Inferior parietal cortex (tissue), 1 donor: ENCODE measurements around the gene GOLGA2.
"Not testable (repeated sequence)": the region's sequence is repeated elsewhere in the genome, so short reads cannot be mapped to it uniquely, and the experiment has no call there.

Source experiments
- DNase-seq: peaks from one replicate; pipeline ENCODE4 v3.0.0-alpha.2; 2016; ENCODE audit errors: extremely low spot score

GOLGA2 gene

GRCh38 chr9:128292009-128292408 is 16.2 kb upstream of the GOLGA2 start:
- no peak for DNase-seq

DNA sequence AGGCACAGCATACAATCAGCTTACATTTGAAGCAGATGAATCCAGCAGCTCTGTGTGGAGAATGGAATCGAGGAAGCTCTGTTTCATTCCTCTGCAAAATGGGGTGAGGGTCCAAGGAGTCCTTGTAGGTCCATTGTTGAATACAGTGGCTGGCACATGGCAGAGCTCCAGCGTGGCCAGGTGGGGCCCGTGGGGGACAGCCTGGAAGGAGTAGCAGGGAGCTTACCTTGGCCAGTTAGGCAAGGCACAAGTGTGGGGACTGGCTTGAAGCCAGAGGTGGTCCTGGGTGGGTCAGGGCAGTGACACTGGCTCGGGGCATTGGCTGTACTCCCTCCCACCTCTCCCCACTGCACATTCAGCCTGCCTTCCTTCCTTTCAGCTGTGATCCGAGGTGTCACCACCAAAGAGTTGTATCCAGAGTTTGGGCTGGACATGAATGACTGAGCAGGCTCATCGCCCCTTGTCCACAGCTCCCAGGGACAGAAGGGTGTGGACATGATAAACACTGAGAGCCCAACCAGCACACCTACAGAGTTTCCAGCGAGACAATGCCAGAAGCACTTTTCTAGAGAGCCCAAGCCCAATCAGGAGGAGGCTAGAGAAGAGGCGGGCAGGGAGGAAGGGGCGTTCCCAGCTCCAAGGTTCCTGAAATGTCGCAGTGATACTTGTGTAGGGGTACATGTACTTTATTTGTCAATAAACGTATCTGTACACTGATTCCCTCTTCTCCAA is 12.6 kb upstream of the GOLGA2 start:
- DNase-seq: no peak

DNA sequence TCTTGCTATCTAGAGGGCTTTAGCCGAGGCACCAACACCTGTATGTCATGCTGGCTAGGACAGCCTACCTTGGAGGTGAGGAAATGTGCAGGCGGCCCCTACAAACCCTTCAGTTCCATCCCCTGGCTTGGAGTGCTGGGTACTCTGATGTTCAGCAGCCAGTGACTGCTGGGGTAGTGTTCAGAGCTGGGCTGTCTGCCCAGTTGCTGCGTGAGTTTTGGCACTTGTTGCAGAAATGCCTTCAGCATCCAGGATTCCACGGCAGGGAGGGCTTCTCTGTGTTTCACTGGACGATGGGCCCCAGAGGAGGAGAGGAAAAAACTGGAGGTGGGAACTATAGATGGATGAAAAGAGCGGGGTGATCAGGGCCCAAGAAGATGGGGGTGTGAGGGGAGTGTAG is 10.6 kb upstream of the GOLGA2 start:
- DNase-seq: peak; percentile 86

- no peak for DNase-seq
Observed at GRCh38 chr9:128285033-128285784, 9.4 kb upstream of the GOLGA2 start.

- no peak for DNase-seq
Observed at GRCh38 chr9:128282500-128282899, 6.7 kb upstream of the GOLGA2 start.

- DNase-seq: no peak
Observed at GRCh38 chr9:128280084-128280622, 4.3 kb upstream of the GOLGA2 start.

DNA sequence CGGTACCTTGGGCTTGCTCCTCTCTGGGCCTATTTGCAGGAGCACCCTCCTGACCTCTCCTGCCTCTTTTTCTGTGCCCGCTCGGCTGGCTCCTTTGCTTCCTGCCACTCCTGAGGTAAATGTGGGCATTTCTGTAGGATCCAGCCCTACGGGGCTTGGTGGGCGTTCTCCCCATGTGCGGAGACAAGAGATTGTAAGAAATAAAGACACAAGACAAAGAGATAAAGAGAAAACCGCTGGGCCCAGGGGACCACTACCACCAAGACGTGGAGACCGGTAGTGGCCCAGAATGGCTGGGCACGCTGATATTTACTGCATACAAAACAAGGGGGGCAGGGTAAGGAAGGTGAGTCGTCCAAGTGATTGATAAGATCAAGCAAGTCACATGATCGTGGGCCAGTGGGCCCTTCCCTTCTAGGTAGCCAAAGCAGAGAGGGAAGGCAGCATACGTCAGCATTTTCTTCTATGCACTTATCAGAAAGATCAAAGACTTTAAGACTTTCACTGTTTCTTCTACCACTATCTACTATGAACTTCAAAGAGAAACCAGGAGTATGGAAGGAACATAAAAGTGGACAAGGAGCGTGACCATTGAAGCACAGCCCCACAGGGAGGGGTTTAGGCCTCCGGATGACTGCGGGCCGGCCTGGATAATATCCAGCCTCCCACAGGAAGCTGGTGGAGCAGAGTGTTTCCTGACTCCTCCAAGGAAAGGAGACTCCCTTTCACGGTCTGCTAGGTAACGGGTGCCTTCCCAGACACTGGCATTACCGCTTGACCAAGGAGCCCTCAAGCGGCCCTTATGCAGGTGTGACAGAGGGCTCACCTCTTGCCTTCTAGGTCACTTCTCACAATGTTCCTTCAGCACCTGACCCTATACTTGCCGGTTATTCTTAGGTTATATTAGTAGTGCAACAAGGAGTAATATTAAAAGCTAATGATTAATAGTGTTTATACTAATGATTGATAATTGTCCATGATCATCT is 3.6 kb upstream of the GOLGA2 start:
- not testable (repeated sequence) for DNase-seq

DNA sequence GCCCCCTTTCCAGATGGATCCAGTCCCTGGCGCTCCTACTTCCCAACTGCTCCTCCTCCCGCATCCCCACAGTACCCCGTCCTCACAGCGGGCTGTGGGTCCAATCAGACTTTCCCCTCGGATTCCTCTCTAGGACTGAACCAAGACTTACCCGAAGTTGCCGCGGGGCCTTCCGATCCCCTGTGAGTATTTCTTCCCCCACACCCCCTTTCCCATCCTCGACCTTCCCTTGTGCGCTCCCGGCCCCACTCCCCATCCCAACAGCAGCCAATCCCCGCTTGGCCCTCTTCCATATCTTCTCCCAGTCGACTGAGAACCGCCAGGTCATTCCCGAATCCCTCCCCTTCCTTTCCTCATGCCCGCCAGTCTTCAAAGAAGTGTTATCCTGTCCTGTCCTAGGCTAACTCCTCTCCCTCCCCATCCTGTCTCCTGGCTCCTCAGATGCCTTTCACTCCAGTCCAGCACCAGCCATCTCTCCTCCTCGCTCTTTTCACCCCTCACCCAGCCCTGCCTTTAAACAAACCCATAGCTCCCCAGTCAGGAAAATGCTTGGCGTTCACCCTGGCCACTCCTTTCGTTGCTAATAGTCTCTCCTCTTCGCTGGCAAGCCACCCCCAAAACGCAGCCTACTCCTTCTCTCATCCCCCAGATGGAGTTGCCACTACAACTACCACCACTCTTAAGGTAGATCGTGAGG is 915 bp upstream of the GOLGA2 start:
- no peak for DNase-seq

- DNase-seq: peak; percentile 100
Observed at GRCh38 chr9:128276008-128276573, 284 bp upstream of the GOLGA2 start, which contains the start of gene SWI5. TSS of gene SWI5 (plus strand) at chr9:128276276.

DNA sequence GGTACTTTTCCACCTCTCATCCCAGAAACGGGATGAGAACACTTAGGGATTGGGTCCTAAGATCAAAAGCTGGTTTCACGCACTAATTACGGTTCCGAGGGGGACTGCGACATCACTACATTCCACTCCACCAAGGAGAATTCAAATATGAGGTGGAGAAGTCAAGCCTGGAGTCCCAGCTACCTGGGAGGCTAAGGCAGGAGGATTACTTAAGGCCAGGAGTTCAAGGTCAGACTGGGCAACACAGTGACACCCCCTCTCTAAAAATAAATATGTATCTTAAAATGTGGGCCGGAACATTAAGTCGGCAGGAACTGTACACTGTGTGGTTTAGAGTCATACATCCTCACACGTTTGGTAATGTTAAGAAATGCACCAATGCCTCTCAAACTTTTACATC is 1.6 kb downstream of the GOLGA2 start:
- no peak for DNase-seq

DNA sequence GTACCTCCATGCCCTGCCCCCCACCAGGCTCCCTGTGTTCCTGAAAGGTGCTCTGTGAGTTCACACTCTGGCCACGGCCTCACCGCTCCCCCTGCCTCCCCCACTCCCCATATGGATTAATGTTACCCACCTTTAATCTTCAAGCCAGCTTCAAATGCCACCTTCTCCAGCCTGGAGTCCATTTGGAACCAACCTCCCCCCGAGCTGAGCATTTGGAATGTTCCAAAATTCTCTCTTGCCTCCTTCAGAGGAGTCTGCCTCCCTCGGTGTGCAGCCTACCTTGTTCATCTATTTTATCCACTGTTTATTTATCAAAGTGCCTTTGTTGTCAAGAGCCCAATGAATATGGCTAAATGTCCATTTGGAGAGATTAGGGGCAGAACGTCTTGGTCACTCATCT is 4.3 kb downstream of the GOLGA2 start:
- DNase-seq: no peak

GRCh38 chr9:128271112-128271511 is 4.7 kb downstream of the GOLGA2 start:
- no peak for DNase-seq

- no peak for DNase-seq
Observed at GRCh38 chr9:128266868-128267590, 8.8 kb downstream of the GOLGA2 start.

- DNase-seq: no peak
Observed at GRCh38 chr9:128265348-128265847, 10.4 kb downstream of the GOLGA2 start.

GRCh38 chr9:128262687-128263086 is 13.1 kb downstream of the GOLGA2 start:
- DNase-seq: no peak

GRCh38 chr9:128260340-128260739 is 15.5 kb downstream of the GOLGA2 start:
- no peak for DNase-seq

DNA sequence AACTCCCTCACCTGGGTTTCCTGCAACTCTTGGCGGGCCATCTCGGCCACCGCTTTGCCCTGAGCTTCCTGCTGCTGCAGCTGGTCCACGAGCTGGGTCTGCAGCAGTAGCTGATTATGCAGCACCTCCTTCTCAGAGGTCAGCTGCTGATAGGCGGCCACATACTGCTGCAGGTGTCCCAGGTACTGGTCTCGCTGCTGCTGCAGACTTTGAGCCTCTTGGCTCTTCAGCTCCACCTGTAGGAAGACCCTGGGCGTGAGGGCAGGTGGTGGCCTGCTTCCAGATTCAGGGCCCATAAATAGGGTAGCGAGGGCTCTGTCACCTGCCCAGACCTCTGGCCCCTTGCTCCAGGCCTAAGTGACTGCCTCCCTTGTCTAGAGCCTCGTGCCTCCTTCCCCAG is 16.7 kb downstream of the GOLGA2 start:
- DNase-seq: no peak

DNA sequence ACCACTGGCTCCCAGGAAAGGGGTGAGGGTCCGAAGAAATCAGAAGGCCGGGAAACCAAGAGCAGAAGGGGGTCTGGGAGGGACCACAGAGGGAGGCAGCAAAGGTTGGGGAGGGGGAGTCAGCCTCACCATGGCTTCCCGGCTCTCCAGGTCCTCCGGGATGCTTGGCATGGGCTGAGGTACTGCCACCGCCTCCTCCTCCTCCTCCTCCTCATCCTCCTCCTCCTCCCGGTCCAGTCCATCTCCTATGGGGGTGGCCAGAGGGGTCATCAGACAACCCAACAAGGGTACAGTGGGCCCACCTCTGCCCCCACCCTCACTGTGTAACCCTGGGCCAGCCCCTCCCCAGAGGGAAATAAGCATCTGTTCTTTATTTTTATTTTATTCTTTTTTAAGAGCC is 17.5 kb downstream of the GOLGA2 start:
- no peak for DNase-seq

DNA sequence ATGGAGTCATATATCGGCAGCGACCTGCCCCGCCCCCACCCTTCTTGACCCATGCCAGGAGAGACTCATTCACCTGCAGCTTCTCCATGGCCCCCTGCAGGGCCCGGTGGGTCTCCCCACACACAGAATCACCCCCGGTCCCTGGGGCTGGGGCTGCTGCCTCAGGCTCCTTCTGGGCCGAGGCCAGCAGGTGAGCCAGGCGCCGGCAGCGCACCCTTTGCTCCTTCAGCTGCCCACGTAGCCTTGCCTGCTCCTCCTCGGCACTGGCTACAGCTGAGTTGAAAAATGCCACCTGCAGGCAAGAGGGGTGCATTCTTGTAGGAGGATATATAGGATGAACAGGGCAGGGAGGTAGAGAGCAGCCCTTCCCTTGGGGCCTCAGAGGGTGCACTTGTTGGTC is 17.9 kb downstream of the GOLGA2 start:
- no peak for DNase-seq
